SK-N-MC (cell line): ENCODE results near the gene TTC31.
A peak's percentile ranks its signal among the peaks of the same experiment; 100 is the strongest.

ENCODE experiments used
- EZH2 ChIP-seq: fragments of 200-600 bp; sonication (generic); IDR thresholded peaks from one replicate; pipeline ENCODE4 v1.6.1; 2017; ENCODE audit warnings: antibody characterized with exemption
- FOXP2 ChIP-seq: optimal IDR thresholded peaks from 2 replicates; pipeline ENCODE3; 2011; ENCODE audit warnings: mild to moderate bottlenecking, moderate library complexity; ENCODE audit not compliant: insufficient read depth; ENCODE audit errors: extremely low read length, control extremely low read depth
- POLR2AphosphoS5 ChIP-seq: IDR thresholded peaks from 2 replicates; pipeline ENCODE4 v1.6.1; 2012; ENCODE audit warnings: mild to moderate bottlenecking, low read depth, low read length, borderline replicate concordance

DNA sequence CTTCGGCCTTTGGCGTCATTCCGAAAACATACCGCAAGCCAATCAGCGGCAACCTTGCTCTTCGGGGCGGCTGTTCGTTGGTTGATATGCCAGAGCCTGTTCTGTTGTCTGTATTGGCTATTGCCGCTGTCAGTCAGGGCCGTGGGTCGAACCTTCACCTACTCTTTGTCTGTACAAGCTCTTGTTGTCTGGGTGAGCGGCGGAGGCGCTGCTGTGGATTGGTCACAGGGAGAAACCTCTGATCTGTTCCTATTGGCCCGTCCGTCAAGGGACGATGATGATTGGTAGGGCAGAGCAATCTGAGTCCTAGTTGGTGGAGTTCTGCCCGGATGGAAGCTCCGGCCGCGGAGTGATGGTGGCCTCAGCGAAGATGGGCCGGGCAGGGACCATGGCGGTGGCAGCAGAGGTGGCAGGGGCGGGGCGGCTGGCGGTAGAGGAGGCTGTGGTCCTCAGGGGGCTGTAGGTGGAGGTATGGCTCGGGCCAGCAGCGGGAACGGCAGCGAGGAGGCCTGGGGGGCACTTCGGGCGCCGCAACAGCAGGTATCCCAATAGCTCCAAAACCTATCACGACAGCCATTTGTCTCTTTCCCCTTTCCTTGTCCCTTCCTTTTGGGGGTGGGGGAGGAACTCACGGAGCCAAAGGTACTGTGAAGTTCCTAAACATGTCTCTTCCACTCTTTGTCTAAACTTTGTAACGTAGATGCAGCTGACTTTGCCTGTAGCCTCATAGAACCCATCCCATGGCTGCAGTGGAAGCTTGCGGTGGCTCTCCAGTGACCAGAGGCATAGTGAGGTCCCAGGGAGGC is 24.5 kb upstream of the TTC31 start, which contains the start of gene WBP1:
- peak; percentile 0; the same call in 1 of the 2 replicates for TF ChIP-seq POLR2AphosphoS5
- no peak for TF ChIP-seq EZH2
- TF ChIP-seq FOXP2: no peak
